Endothelial cell of umbilical vein (primary cell): ENCODE data around the gene SORCS1. TPM values are rescaled to one million over a fixed set of nuclear protein-coding genes. Genes with fewer than 3 reads are reported as not detected.

Experiments used
- BruUV-seq: library from RNA; stranded (reverse); fragments of 400-500 nt; replicated peaks from 2 replicates; lab custom pipeline; 2021; lab: Mats Ljungman, UMichigan
- CTCF ChIA-PET: fragments of 300-600, 350-600 bp; sonication (Branson Sonifier 250); formaldehyde crosslinking; loops from one replicate; lab custom pipeline; 2021; ENCODE audit warnings: antibody characterized with exemption, inconsistent platforms; lab: Charles Lee
- POLR2A ChIA-PET: fragments of 300-600, 350-600 bp; sonication (Branson Sonifier 250); formaldehyde crosslinking; loops from one replicate; lab custom pipeline; 2021; ENCODE audit warnings: antibody characterized with exemption, inconsistent platforms; lab: Charles Lee
- DNase-seq: peaks from one replicate; pipeline ENCODE4 v3.0.0-alpha.2; 2011; ENCODE audit warnings: low read depth, low spot score
- FAIRE-seq: peaks from 2 replicates; lab custom pipeline; 2011; peaks lifted over from hg19 to GRCh38; lab: Jason Lieb, UNC
- H2AFZ ChIP-seq: 2 replicates; pipeline ENCODE4 v1.6.0; 2012; ENCODE audit warnings: low read depth, low read length, control low read depth, inconsistent platforms
- H3K27ac ChIP-seq: 2 replicates; pipeline ENCODE4 v1.5.1; 2011; ENCODE audit warnings: low read depth, mild to moderate bottlenecking, control low read depth, low read length, moderate library complexity; ENCODE audit not compliant: insufficient read depth
- H3K27me3 ChIP-seq, 2 experiments: 2 replicates each; pipeline versions ENCODE4 v1.6.0 to v1.6.1; 2011; ENCODE audit warnings: low read length in 2 of 2, mixed read lengths in 1 of 2; ENCODE audit not compliant: control insufficient read depth in 2 of 2, insufficient read depth in 2 of 2
- H3K36me3 ChIP-seq, 2 experiments: 2 replicates in 1 of 2; 3 replicates in 1 of 2; pipeline ENCODE4 v1.5.1; 2011; ENCODE audit warnings: low read length in 2 of 2, mild to moderate bottlenecking in 1 of 2, moderate library complexity in 1 of 2; ENCODE audit not compliant: control insufficient read depth in 2 of 2, insufficient read depth in 2 of 2; ENCODE audit errors: extremely low read depth in 1 of 2
- H3K4me1 ChIP-seq: 3 replicates; pipeline ENCODE4 v1.5.1; 2011; ENCODE audit warnings: mild to moderate bottlenecking, low read length; ENCODE audit not compliant: control insufficient read depth, insufficient read depth; ENCODE audit errors: extremely low read depth
- H3K4me2 ChIP-seq: 2 replicates; pipeline ENCODE4 v1.6.1; 2011; ENCODE audit warnings: low read length, control low read depth, mixed read lengths; ENCODE audit not compliant: insufficient read depth
- H3K4me3 ChIP-seq, 3 experiments: fragments of 200-600 bp in 1 of 3; sonication (generic), shearing (Covaris generic) in 1 of 3; replicated peaks in 1 of 3; 2 replicates each; pipeline ENCODE4 v1.5.1; 2011 to 2016; ENCODE audit warnings: control low read depth in 3 of 3, low read length in 3 of 3, mild to moderate bottlenecking in 2 of 3, inconsistent platforms in 1 of 3, low read depth in 1 of 3, moderate library complexity in 1 of 3; ENCODE audit not compliant: insufficient read depth in 1 of 3
- H3K79me2 ChIP-seq: 2 replicates; pipeline ENCODE4 v1.6.0; 2012; ENCODE audit warnings: low read length, inconsistent platforms; ENCODE audit not compliant: control insufficient read depth, insufficient read depth
- H3K9ac ChIP-seq: replicated peaks from 2 replicates; pipeline ENCODE3; 2011; ENCODE audit warnings: low read length, control low read depth; ENCODE audit not compliant: insufficient read depth; ENCODE audit errors: extremely low read depth
- H3K9me1 ChIP-seq: replicated peaks from 3 replicates; pipeline ENCODE4 v1.6.0; 2011; ENCODE audit warnings: mild to moderate bottlenecking, low read length; ENCODE audit not compliant: control insufficient read depth, insufficient read depth; ENCODE audit errors: extremely low read depth
- H3K9me3 ChIP-seq: replicated peaks from 2 replicates; pipeline ENCODE4 v1.5.1; 2012; ENCODE audit warnings: low read length, inconsistent platforms; ENCODE audit not compliant: control insufficient read depth, insufficient read depth
- H4K20me1 ChIP-seq: replicated peaks from 2 replicates; pipeline ENCODE3; 2011; ENCODE audit warnings: mild to moderate bottlenecking, low read length; ENCODE audit not compliant: control insufficient read depth, insufficient read depth; ENCODE audit errors: extremely low read depth
- CTCF ChIP-seq, 2 donors: IDR thresholded peaks; 1 replicate in 1 of 2; 2 replicates in 1 of 2; pipeline ENCODE4 v1.5.1; 2011; ENCODE audit warnings: low read length in 2 of 2, mild to moderate bottlenecking in 2 of 2, moderate library complexity in 2 of 2, control low read depth in 1 of 2, inconsistent platforms in 1 of 2, low read depth in 1 of 2; ENCODE audit not compliant: insufficient read depth in 1 of 2; ENCODE audit errors: extremely low read depth in 1 of 2
- EZH2 ChIP-seq: IDR thresholded peaks from 2 replicates; pipeline ENCODE4 v1.6.1; 2012; ENCODE audit warnings: borderline replicate concordance, low read depth, mild to moderate bottlenecking, moderate library complexity, low read length, inconsistent platforms; ENCODE audit not compliant: severe bottlenecking
- FOS ChIP-seq: IDR thresholded peaks from 2 replicates; pipeline ENCODE4 v1.6.1; 2011; ENCODE audit warnings: mild to moderate bottlenecking, low read length, moderate library complexity, borderline replicate concordance; ENCODE audit not compliant: insufficient read depth
- GATA2 ChIP-seq: IDR thresholded peaks from 2 replicates; pipeline ENCODE4 v1.7.0; 2011; ENCODE audit warnings: low read depth, mild to moderate bottlenecking, moderate library complexity, mixed read lengths, low read length; ENCODE audit not compliant: insufficient read length, insufficient read depth
- JUN ChIP-seq: IDR thresholded peaks from 2 replicates; pipeline ENCODE4 v1.6.1; 2011; ENCODE audit warnings: borderline replicate concordance, low read depth; ENCODE audit not compliant: insufficient read length, insufficient read depth
- MYC ChIP-seq: IDR thresholded peaks from one replicate; pipeline ENCODE4 v1.6.1; 2011; ENCODE audit warnings: mild to moderate bottlenecking, low read depth, low read length
- POLR2A ChIP-seq: IDR thresholded peaks from 2 replicates; pipeline ENCODE4 v1.6.1; 2012; ENCODE audit warnings: low read depth, mild to moderate bottlenecking, control low read depth, low read length
- POLR2AphosphoS5 ChIP-seq: IDR thresholded peaks from 2 replicates; pipeline ENCODE4 v1.6.1; 2012; ENCODE audit warnings: low read depth, mild to moderate bottlenecking, control low read depth, low read length, moderate library complexity; ENCODE audit not compliant: insufficient read depth
- dilution Hi-C: fragments of 300-500 bp; cut with MboI; formaldehyde crosslinking; loops from one replicate; pipeline ENCODE4 v1.15.0; 2019; ENCODE audit warnings: low sequenced_read_pairs; ENCODE audit not compliant: extremely low pct_ligation_motif_present
- intact Hi-C: fragments of 100-400 bp; cut with micrococcal nuclease; formaldehyde crosslinking; loops from one replicate; pipeline ENCODE4 v1.10.0; 2022
- polyA plus RNA-seq, 4 experiments: library from polyadenylated mRNA; depleted of rRNA in 3 of 4; stranded (reverse) in 3 of 4; unstranded in 1 of 4; fragments of >200 nt; gene quantifications; 2 replicates each; pipeline versions ENCODE4 v1.2.1 to v1.2.3, GENCODE V29; 2011 to 2012; ENCODE audit warnings: missing spikeins in 1 of 4
- total RNA-seq: library from RNA; stranded (reverse); gene quantifications from 2 replicates; pipeline ENCODE4 v1.2.3, GENCODE V29; 2021

SORCS1 gene
- total and polyA plus RNA-seq, 2 donors (not counting 3 experiments of a cell fraction or from before 2014, with no cell fraction given): not detected

DNA sequence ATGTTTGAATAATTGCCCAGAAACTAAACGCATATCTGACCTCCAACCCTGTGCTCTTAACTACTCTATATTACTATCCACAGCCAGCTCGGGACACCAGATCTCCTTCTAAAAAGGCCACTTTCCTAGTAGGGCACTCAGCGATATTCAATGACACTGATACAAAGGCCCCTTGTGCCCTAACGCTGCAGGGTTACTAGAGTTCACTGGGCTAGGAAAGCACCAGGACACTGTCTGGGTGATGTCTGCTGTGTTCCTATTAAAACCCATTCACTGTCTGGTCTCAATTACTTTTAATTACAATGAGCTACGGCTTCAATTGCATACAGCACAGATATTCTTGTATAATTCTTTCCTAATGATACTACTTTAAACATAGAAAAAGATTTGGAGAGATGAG is 91.7 kb downstream of the SORCS1 start:
- Histone ChIP-seq H3K4me2 (no peak overlapping the region), H3K9me1 (no peaks in the 10 kb centered on the region), H3K27me3 (no peaks in the 10 kb centered on the region), H3K4me3 (no peak overlapping the region), H3K9ac (no peak overlapping the region), H4K20me1 (no peaks in the 10 kb centered on the region), H3K79me2 (no peaks in the 10 kb centered on the region), H2AFZ (no peak overlapping the region), H3K9me3 (peaks cover 2% of the 10 kb centered on the region), H3K4me1 (no peaks in the 10 kb centered on the region), H3K27ac (no peak overlapping the region), H3K36me3 (no peaks in the 10 kb centered on the region)
- FAIRE-seq: no peak
- CTCF ChIA-PET: no interaction called here
- TF ChIP-seq CTCF (IDR thresholded peaks at IDR 0.05; ENCODE audit: extremely low read depth in 1 of 2, insufficient read depth in 1 of 2, low read depth in 1 of 2, low read length in 2 of 2) (no peak), POLR2AphosphoS5 (no peak), MYC (no peak), JUN (no peak), GATA2 (no peak), FOS (no peak), POLR2A (no peak), EZH2 (no peak)
- DNase-seq: no peak
- BruUV-seq: no TSS peak
- POLR2A ChIA-PET: no interaction called here
- dilution Hi-C loops (no loop called here), intact Hi-C loops (no loop called here)
